ENCODE results near the gene RAI1. TPM values are rescaled to one million over a fixed set of nuclear protein-coding genes. Genes with fewer than 3 reads are reported as not detected.
"Not testable (repeated sequence)": the region's sequence is repeated elsewhere in the genome, so short reads cannot be mapped to it uniquely, and the experiment has no call there.

RAI1 gene
- total and polyA plus RNA-seq, 9 donors, result 1.5 to 57.7 (median 35.3) TPM

DNA sequence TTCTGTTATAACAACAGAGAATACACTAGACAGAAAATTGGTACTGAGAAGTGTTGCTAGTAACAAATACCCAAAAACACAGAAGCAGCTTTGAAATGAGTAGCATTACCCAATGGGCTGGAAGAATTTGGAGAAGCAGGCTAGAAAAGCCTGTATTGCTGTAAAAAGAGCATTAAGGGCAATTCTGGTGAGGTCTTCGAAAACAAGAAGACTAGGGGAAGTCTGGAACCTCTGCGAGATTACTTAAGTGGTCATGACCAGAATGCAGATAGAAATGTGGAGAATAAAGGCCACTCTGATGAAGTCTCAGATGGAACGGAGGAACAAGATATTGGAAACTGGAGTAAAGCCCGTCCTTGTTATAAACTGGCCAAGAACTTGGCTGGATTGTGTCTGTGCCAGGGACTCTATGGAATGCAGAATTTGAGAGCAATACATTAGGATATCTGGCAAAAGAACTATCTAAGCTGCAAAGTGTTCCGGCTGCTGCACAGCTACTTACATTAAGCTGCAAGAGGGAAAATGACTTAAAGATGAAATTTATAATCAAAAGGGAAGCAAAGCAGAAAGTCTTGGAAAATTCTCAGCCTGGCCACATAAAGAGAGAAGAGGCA is 44.9 kb upstream of the RAI1 start:
- DNase-seq, result no peak
- Histone ChIP-seq H3K27ac (no peak overlapping the region), H3K4me3 (no peak overlapping the region), H3K9me3 (no peaks in the 10 kb centered on the region), H3K4me1 (ENCODE audit: insufficient read depth) (no peaks in the 10 kb centered on the region), H3K36me3 (no peaks in the 10 kb centered on the region), H3K27me3 (no peaks in the 10 kb centered on the region)
- TF ChIP-seq, protein P1, sequence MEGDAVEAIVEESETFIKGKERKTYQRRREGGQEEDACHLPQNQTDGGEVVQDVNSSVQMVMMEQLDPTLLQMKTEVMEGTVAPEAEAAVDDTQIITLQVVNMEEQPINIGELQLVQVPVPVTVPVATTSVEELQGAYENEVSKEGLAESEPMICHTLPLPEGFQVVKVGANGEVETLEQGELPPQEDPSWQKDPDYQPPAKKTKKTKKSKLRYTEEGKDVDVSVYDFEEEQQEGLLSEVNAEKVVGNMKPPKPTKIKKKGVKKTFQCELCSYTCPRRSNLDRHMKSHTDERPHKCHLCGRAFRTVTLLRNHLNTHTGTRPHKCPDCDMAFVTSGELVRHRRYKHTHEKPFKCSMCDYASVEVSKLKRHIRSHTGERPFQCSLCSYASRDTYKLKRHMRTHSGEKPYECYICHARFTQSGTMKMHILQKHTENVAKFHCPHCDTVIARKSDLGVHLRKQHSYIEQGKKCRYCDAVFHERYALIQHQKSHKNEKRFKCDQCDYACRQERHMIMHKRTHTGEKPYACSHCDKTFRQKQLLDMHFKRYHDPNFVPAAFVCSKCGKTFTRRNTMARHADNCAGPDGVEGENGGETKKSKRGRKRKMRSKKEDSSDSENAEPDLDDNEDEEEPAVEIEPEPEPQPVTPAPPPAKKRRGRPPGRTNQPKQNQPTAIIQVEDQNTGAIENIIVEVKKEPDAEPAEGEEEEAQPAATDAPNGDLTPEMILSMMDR (IDR thresholded peaks at IDR 0.05), result no peak
- TF ChIP-seq POLR2A (IDR thresholded peaks at IDR 0.05), result no peak
- no peak for TF ChIP-seq EP300 (IDR thresholded peaks at IDR 0.05)
- intact Hi-C loops (cut with DNase I), result no loop called here
- WGBS, 3 donors, result 22 to 31% (median 22%) methylated on average over 5 of the region's 5 CpGs

DNA sequence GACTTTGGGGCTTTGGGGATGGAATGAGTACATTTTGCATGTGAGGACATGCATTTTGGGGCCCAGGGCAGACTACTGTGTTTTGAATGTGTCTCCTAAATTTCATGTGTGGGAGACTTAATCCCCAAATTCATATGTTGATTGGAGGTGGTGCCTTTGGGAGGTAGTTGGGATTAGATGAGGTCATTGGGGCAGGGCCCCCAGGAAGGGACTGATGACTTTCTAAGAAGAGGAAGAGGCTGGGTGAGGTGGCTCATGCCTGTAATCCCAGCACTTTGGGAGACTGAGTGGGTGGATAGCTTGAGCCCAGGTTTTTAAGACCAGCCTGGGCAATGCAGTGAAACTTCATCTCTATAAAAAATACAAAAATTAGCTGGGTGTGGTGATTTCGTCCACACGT is 42.8 kb upstream of the RAI1 start:
- no peak for DNase-seq
- Histone ChIP-seq H3K9me3 (no peaks in the 10 kb centered on the region), H3K4me1 (ENCODE audit: insufficient read depth) (no peaks in the 10 kb centered on the region), H3K27ac (no peak overlapping the region), H3K4me3 (no peak overlapping the region), H3K36me3 (no peaks in the 10 kb centered on the region), H3K27me3 (no peaks in the 10 kb centered on the region)
- intact Hi-C loops (cut with DNase I), result loop anchor here in 1 of 4 donors (2.0 kb wide), 1 partner anchor 282 kb away; no protein-coding TSS in a partner anchor
- WGBS, 3 donors, result 89 to 97% (median 89%) methylated on average over 2 of the region's 2 CpGs
- TF ChIP-seq, protein P1 (IDR thresholded peaks at IDR 0.05), result no peak
- TF ChIP-seq EP300 (IDR thresholded peaks at IDR 0.05) (no peak), POLR2A (IDR thresholded peaks at IDR 0.05) (no peak)

DNA sequence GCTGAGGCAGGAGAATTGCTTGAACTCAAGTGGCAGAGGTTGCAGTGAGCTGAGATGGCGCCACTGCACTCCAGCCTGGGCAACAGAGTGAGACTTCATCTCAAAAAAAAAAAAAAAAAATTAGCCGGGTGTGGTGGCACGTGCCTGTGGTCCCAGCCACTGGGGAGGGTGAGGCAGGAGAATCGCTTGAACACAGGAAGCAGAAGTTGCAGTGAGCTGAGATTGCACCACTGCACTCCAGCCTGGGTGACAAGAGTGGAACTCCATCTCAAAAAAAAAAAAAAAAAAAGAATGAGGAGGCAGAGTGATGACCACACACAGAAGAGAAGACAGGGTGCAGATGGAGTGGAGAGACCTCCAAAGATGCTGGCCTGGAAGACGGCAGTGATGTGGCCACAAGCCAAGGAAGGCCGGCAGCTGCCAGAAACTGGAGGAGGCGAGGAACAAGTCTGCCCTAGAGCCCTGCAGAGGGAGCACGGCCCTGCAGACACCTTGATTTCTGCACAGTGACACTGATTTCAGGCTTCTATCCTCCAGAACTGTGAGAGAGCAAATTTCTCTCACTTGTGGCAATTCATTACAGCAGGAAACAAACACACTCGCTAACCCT is 41.5 kb upstream of the RAI1 start:
- not testable (repeated sequence) for H3K27me3 ChIP-seq; H3K4me3 ChIP-seq; H3K9me3 ChIP-seq; H3K36me3 ChIP-seq; H3K27ac ChIP-seq; H3K4me1 ChIP-seq (ENCODE audit: insufficient read depth)
- intact Hi-C loops (cut with DNase I), result loop anchor here in 3 of 4 donors (2.0 to 10.0 kb wide), 2 partner anchors 145 to 283 kb away; partner anchors contain the start of gene RASD1 (in 1 of the 3)
- 43 to 58% (median 54%) methylated on average over 9 of the region's 9 CpGs for WGBS, 3 donors
- DNase-seq, result peak in 1 of 5 donors; percentile 48

DNA sequence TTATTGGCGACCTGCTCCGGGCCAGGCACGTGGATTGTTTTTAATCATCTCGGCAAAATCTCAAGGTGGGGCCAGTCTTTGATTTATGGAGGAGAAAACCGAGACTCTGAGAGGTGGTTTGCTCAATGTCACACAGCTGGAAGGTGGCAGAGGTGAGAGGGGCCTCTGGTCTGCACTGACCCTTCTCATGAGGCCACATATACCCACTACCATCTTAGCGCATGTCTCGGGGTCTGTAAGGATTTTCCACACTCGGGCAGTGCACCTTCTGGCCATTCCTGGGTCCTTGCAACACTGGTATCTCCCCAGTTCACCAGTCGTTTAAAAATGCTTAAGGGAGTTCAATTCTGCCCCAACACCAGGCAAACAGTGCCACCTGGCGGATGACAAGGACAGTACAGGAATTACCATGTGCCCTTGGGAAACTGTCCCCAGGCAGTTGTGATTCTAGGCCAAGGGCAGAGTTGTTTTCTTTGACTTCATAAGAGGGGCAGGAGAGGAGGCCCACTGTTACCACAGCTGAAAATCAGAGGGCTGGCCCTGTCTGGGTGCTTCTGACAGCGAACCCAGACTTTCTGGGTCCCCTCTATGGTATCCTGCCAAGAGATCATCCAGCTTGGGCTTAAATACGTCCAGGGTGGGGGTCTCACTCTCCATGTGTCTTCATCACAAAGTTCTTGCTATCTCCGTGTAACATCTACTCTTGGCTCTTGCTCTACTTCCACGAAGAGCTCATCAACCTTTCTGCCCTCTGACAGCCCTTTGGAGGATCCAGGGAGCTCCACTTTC is 39.4 kb upstream of the RAI1 start:
- intact Hi-C loops (cut with DNase I), result loop anchor here (2.0 to 10.0 kb wide), 4 partner anchors 145 to 287 kb away; partner anchors contain the start of gene RASD1 (in 2 of the 4)
- 19 to 27% (median 26%) methylated on average over 14 of the region's 14 CpGs for WGBS, 3 donors
- peak; percentile 72 to 87 (median 84) for DNase-seq
- no peak for TF ChIP-seq EP300 (IDR thresholded peaks at IDR 0.05)
- TF ChIP-seq, protein P1 (IDR thresholded peaks at IDR 0.05), result peak; percentile 86 to 92 (median 89)
- Histone ChIP-seq H3K27ac (no peak overlapping the region), H3K36me3 (no peaks in the 10 kb centered on the region), H3K4me3 (no peak overlapping the region), H3K4me1 (ENCODE audit: insufficient read depth) (no peaks in the 10 kb centered on the region), H3K27me3 (no peaks in the 10 kb centered on the region), H3K9me3 (peaks cover 0 to 3% of the 10 kb centered on the region in 2 donors)

DNA sequence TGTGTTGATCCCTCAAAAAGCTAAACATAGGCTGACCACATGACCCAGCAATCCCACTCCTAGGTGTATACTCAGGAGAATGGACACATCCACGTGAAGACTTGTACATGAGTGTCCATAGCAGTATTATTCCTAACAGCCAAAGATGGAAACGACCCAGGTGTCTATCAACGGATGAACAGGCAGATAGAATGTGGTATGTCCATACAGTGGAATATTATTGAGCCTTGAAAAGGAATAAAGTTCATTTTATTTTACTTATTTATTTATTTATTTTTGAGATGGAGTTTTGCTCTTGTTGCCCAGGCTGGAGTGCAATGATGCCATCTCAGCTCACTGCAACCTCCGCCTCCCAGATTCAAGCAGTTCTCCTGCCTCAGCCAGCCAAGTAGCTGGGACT is 36.1 kb upstream of the RAI1 start:
- H3K4me3 ChIP-seq; H3K9me3 ChIP-seq; H3K4me1 ChIP-seq (ENCODE audit: insufficient read depth); H3K36me3 ChIP-seq; H3K27me3 ChIP-seq; DNase-seq; H3K27ac ChIP-seq: not testable (repeated sequence)
- 74 to 83% (median 81%) methylated on average over 4 of the region's 4 CpGs for WGBS, 3 donors
- intact Hi-C loops (cut with DNase I), result loop anchor here in 1 of 4 donors (10.0 kb wide), 1 partner anchor 150 kb away; the partner anchor contains the start of gene RASD1

Measured in ovary (tissue), 9 donors.